22Rv1 (cell line): Measurements from ENCODE around the gene NRIP1.

Experiments used
- H3K27ac ChIP-seq: fragments of 450-650 bp; 2 replicates; pipeline ENCODE4 v1.5.1; 2017
- CTCF ChIP-seq: fragments of 450-650 bp; IDR thresholded peaks from 2 replicates; pipeline ENCODE4 v1.5.1; 2017; ENCODE audit warnings: mild to moderate bottlenecking
- ZFX ChIP-seq: fragments of 450-650 bp; IDR thresholded peaks from 2 replicates; pipeline ENCODE4 v1.6.1; 2017; ENCODE audit warnings: antibody characterized with exemption, borderline replicate concordance

The NRIP1 gene

GRCh38 chr21:15084668-15085067 lies 19.9 kb upstream of the NRIP1 start:
- TF ChIP-seq ZFX, result no peak
- no peak for TF ChIP-seq CTCF
- H3K27ac ChIP-seq, result no peak overlapping the region

GRCh38 chr21:15080526-15080925 lies 15.7 kb upstream of the NRIP1 start:
- no peak for TF ChIP-seq CTCF
- no peak for TF ChIP-seq ZFX
- H3K27ac ChIP-seq, result no peak overlapping the region

GRCh38 chr21:15079269-15079668 lies 14.5 kb upstream of the NRIP1 start:
- H3K27ac ChIP-seq, result no peak overlapping the region
- TF ChIP-seq ZFX (no peak), CTCF (no peak)

GRCh38 chr21:15078180-15078579 lies 13.4 kb upstream of the NRIP1 start:
- TF ChIP-seq CTCF, result no peak
- TF ChIP-seq ZFX, result no peak
- H3K27ac ChIP-seq, result no peak overlapping the region

- no peak overlapping the region for H3K27ac ChIP-seq
- TF ChIP-seq ZFX, result no peak
- TF ChIP-seq CTCF, result no peak
These were observed 12.8 kb upstream of the NRIP1 start for GRCh38 chr21:15077529-15078145.

GRCh38 chr21:15076730-15077129 lies 11.9 kb upstream of the NRIP1 start:
- TF ChIP-seq CTCF, result no peak
- no peak for TF ChIP-seq ZFX

GRCh38 chr21:15071009-15071408 lies 6.2 kb upstream of the NRIP1 start:
- TF ChIP-seq CTCF (no peak), ZFX (no peak)
- no peak overlapping the region for H3K27ac ChIP-seq

More at GRCh38 chr21:15076730-15077129, 11.9 kb upstream of the NRIP1 start:
- no peak overlapping the region for H3K27ac ChIP-seq
